Liver (tissue), 3 donors: ENCODE measurements around the gene EGFLAM.

Experiments used
- CTCF ChIP-seq: fragments of 150-350 bp; IDR thresholded peaks from 2 replicates; pipeline ENCODE4 v1.5.1; 2017; ENCODE audit warnings: improper control_type of control experiment, low read depth, low read length; ENCODE audit not compliant: missing input control
- FOXA1 ChIP-seq: IDR thresholded peaks from 2 replicates; pipeline ENCODE4 v1.6.1; 2016; ENCODE audit warnings: antibody characterized with exemption
- GABPA ChIP-seq, 2 donors: IDR thresholded peaks in 1 of 2; conservative IDR thresholded peaks in 1 of 2; 2 replicates each; pipeline ENCODE4 v1.6.1; 2016; ENCODE audit warnings: antibody characterized with exemption in 2 of 2, mild to moderate bottlenecking in 1 of 2, moderate library complexity in 1 of 2
- HNF4A ChIP-seq, 2 donors: conservative IDR thresholded peaks; 2 replicates each; pipeline ENCODE4 v1.6.1; 2016; ENCODE audit warnings: antibody characterized with exemption in 2 of 2, mild to moderate bottlenecking in 2 of 2
- MAX ChIP-seq: IDR thresholded peaks from 2 replicates; pipeline ENCODE4 v1.6.1; 2016; ENCODE audit warnings: antibody characterized with exemption
- RXRA ChIP-seq, 2 donors: IDR thresholded peaks; 2 replicates each; pipeline ENCODE4 v1.6.1; 2017 to 2018; ENCODE audit warnings: antibody characterized with exemption in 2 of 2, mild to moderate bottlenecking in 1 of 2
- SP1 ChIP-seq: IDR thresholded peaks from 2 replicates; pipeline ENCODE4 v1.6.1; 2018; ENCODE audit warnings: antibody characterized with exemption, mild to moderate bottlenecking
- TAF1 ChIP-seq: conservative IDR thresholded peaks from 2 replicates; pipeline ENCODE4 v1.6.1; 2016; ENCODE audit warnings: antibody characterized with exemption, mild to moderate bottlenecking
- donor health status: healthy.
- donor health status: healthy.

GRCh38 chr5:38307845-38308244 is 49.5 kb downstream of the EGFLAM start:
- TF ChIP-seq MAX = no peak
- no peak for TF ChIP-seq FOXA1
- no peak for TF ChIP-seq SP1
- TF ChIP-seq CTCF = no peak
- no peak for TF ChIP-seq TAF1
- no peak for TF ChIP-seq GABPA (IDR thresholded peaks at IDR 0.05 in 1 of 2, conservative IDR thresholded peaks at IDR 0.05 in 1 of 2)
- no peak for TF ChIP-seq HNF4A (conservative IDR thresholded peaks at IDR 0.05)
- TF ChIP-seq RXRA (IDR thresholded peaks at IDR 0.05) = no peak
